GM23338 (cell line): ENCODE data around the gene TMEM135. TPM values are rescaled to one million over a fixed set of nuclear protein-coding genes. Genes with fewer than 3 reads are reported as not detected.

Experiments
- ATAC-seq: fragments of 200-7000 bp; cut with Tn5 transposase; 3 replicates; pipeline ENCODE4 v1.9.1; 2020
- DNase-seq: peaks from one replicate; pipeline ENCODE4 v3.0.0-alpha.2; 2015; ENCODE audit warnings: low spot score
- H2AFZ ChIP-seq: fragments of 200-600 bp; sonication (generic); 2 replicates; pipeline ENCODE4 v1.8.0; 2016; ENCODE audit warnings: antibody characterized with exemption, mild to moderate bottlenecking, moderate library complexity
- H3F3A ChIP-seq: fragments of 200-600 bp; sonication (generic); replicated peaks from 2 replicates; pipeline ENCODE4 v1.8.0; 2017; ENCODE audit warnings: antibody characterized with exemption, mixed run types, low read depth
- H3K27ac ChIP-seq: fragments of 200-600 bp; sonication (generic); 2 replicates; pipeline ENCODE4 v1.6.1; 2016; ENCODE audit warnings: low read depth
- H3K27me3 ChIP-seq: fragments of 200-600 bp; sonication (generic); 2 replicates; pipeline ENCODE4 v1.8.0; 2016; ENCODE audit warnings: mild to moderate bottlenecking, mixed run types, moderate library complexity; ENCODE audit not compliant: insufficient read depth
- H3K36me3 ChIP-seq: fragments of 200-600 bp; sonication (generic); 2 replicates; pipeline ENCODE4 v1.8.0; 2016; ENCODE audit warnings: mild to moderate bottlenecking; ENCODE audit not compliant: insufficient read depth
- H3K4me1 ChIP-seq: fragments of 200-600 bp; sonication (generic); 2 replicates; pipeline ENCODE4 v1.8.0; 2016; ENCODE audit warnings: mild to moderate bottlenecking, moderate library complexity; ENCODE audit not compliant: insufficient read depth
- H3K4me2 ChIP-seq: fragments of 200-600 bp; sonication (generic); 2 replicates; pipeline ENCODE4 v1.7.1; 2017; ENCODE audit warnings: mixed run types
- H3K4me3 ChIP-seq: fragments of 200-600 bp; sonication (generic); 2 replicates; pipeline ENCODE4 v1.6.1; 2016; ENCODE audit warnings: mixed run types
- H3K79me2 ChIP-seq: fragments of 200-600 bp; sonication (generic); replicated peaks from 2 replicates; pipeline ENCODE4 v1.8.0; 2017; ENCODE audit warnings: mild to moderate bottlenecking; ENCODE audit not compliant: insufficient read depth
- H3K9me2 ChIP-seq: fragments of 200-600 bp; sonication (generic); 2 replicates; pipeline ENCODE4 v1.8.0; 2017; ENCODE audit not compliant: insufficient read depth
- H4K20me1 ChIP-seq: fragments of 200-600 bp; sonication (generic); replicated peaks from 2 replicates; pipeline ENCODE4 v1.8.0; 2017; ENCODE audit warnings: mild to moderate bottlenecking; ENCODE audit not compliant: insufficient read depth
- H3K27ac Mint-ChIP-seq: 2 replicates; pipeline ENCODE4 v1.8.0; 2020; ENCODE audit warnings: inconsistent platforms, mild to moderate bottlenecking, moderate library complexity, mixed read lengths
- H3K27me3 Mint-ChIP-seq: 3 replicates; pipeline ENCODE4 v1.8.0; 2022; ENCODE audit warnings: low read depth, mild to moderate bottlenecking, moderate library complexity, mixed read lengths, inconsistent platforms; ENCODE audit not compliant: insufficient read depth, poor library complexity
- H3K36me3 Mint-ChIP-seq: 3 replicates; pipeline ENCODE4 v1.8.0; 2021; ENCODE audit warnings: low read depth, mild to moderate bottlenecking, inconsistent platforms, moderate library complexity, mixed read lengths
- H3K4me1 Mint-ChIP-seq: 3 replicates; pipeline ENCODE4 v1.8.0; 2020; ENCODE audit warnings: mild to moderate bottlenecking, inconsistent platforms, mixed read lengths
- H3K4me3 Mint-ChIP-seq: 3 replicates; pipeline ENCODE4 v1.8.0; 2021; ENCODE audit warnings: moderate library complexity, mild to moderate bottlenecking, inconsistent platforms, mixed read lengths
- H3K9me3 Mint-ChIP-seq: 3 replicates; pipeline ENCODE4 v1.8.0; 2020; ENCODE audit warnings: moderate library complexity, mild to moderate bottlenecking, inconsistent platforms, mixed read lengths
- CREB1 ChIP-seq: fragments of 250-450 bp; sonication (Bioruptor Pico); IDR thresholded peaks from 2 replicates; pipeline ENCODE4 v1.5.0; 2020; ENCODE audit warnings: low read depth, mild to moderate bottlenecking, moderate library complexity
- CTCF ChIP-seq, 2 experiments: fragments of 200-600 bp in 1 of 2; sonication (generic) in 1 of 2; conservative IDR thresholded peaks; 2 replicates each; pipeline versions ENCODE4 v1.5.1 to v1.6.1; 2016 to 2017; ENCODE audit warnings: antibody characterized with exemption in 2 of 2, low read depth in 2 of 2, mild to moderate bottlenecking in 2 of 2, moderate library complexity in 1 of 2
- EZH2 ChIP-seq: fragments of 200-600 bp; sonication (generic); IDR thresholded peaks from one replicate; pipeline ENCODE4 v1.8.0; 2017; ENCODE audit warnings: antibody characterized with exemption, mild to moderate bottlenecking, low read depth; ENCODE audit not compliant: unreplicated experiment
- JUNB ChIP-seq: IDR thresholded peaks from one replicate; pipeline ENCODE4 v1.6.1; 2016; ENCODE audit warnings: antibody characterized with exemption; ENCODE audit not compliant: unreplicated experiment
- NANOG ChIP-seq: IDR thresholded peaks from 2 replicates; pipeline ENCODE4 v1.6.1; 2016; ENCODE audit warnings: antibody characterized with exemption, borderline replicate concordance
- POLR2AphosphoS5 ChIP-seq: IDR thresholded peaks from 2 replicates; pipeline ENCODE4 v1.6.1; 2016; ENCODE audit warnings: antibody characterized with exemption, low read depth
- ZNF114 ChIP-seq: fragments of 250-450 bp; sonication (Bioruptor Pico); IDR thresholded peaks from 2 replicates; pipeline ENCODE4 v1.5.0; 2020; ENCODE audit warnings: mild to moderate bottlenecking, moderate library complexity
- ZNF331 ChIP-seq: fragments of 250-450 bp; sonication (Bioruptor Pico); IDR thresholded peaks from 2 replicates; pipeline ENCODE4 v1.5.0; 2020; ENCODE audit warnings: low read depth, mild to moderate bottlenecking, moderate library complexity
- ZNF462 ChIP-seq: fragments of 250-450 bp; sonication (Bioruptor Pico); IDR thresholded peaks from 2 replicates; pipeline ENCODE4 v1.5.0; 2020; ENCODE audit warnings: mild to moderate bottlenecking, moderate library complexity
- polyA plus RNA-seq: library from polyadenylated mRNA; unstranded; fragments of >200 nt; fragmentation: Nextera tagmentation; extraction: Ambion mirVana; gene quantifications from 2 replicates; pipeline ENCODE4 v1.2.1, GENCODE V29; 2016
- total RNA-seq: library from RNA; depleted of rRNA; stranded (reverse); fragments of >200 nt; shearing (Covaris generic); gene quantifications from 2 replicates; pipeline ENCODE4 v1.2.3, GENCODE V29; 2014

TMEM135 gene
- total and polyA plus RNA-seq, 2 experiments from 2014 or later = 23.4 to 49.9 TPM

- TF ChIP-seq ZNF462 (CRISPR knock-in tag) (no peak), CREB1 (CRISPR knock-in tag) (no peak), ZNF331 (CRISPR knock-in tag) (no peak)
Measured at GRCh38 chr11:87361891-87362290, 324.2 kb downstream of the TMEM135 start (continued).

GRCh38 chr11:87366346-87366745 lies 328.6 kb downstream of the TMEM135 start:
- Histone ChIP-seq H3K4me2 (no peak overlapping the region), H2AFZ (no peak overlapping the region), H3K79me2 (no peaks in the 10 kb centered on the region), H3F3A (no peaks in the 10 kb centered on the region), H3K4me3 (no peak overlapping the region), H3K9me2 (peaks cover 19% of the 10 kb centered on the region), H3K27ac (no peak overlapping the region), H3K36me3 (no peaks in the 10 kb centered on the region), H4K20me1 (no peaks in the 10 kb centered on the region), H3K27me3 (no peaks in the 10 kb centered on the region), H3K4me1 (peaks cover 26% of the 10 kb centered on the region)
- DNase-seq (no peak), ATAC-seq (no peak)
- Mint-ChIP-seq H3K27ac (no peak overlapping the region), H3K27me3 (peaks cover 5% of the 10 kb centered on the region), H3K36me3 (no peaks in the 10 kb centered on the region), H3K9me3 (no peaks in the 10 kb centered on the region), H3K4me3 (no peak overlapping the region), H3K4me1 (peaks cover 30% of the 10 kb centered on the region)
- TF ChIP-seq ZNF114 (CRISPR knock-in tag) (no peak), CTCF (conservative IDR thresholded peaks at IDR 0.05; ENCODE audit: low read depth in 2 of 2) (no peak), ZNF331 (CRISPR knock-in tag) (no peak), NANOG (no peak), EZH2 (no peak), CREB1 (CRISPR knock-in tag) (no peak), POLR2AphosphoS5 (no peak), JUNB (no peak)
